Transverse colon (tissue), 3 donors: Measurements from ENCODE around the gene ADAMTS16.

Experiments used
- CTCF ChIP-seq, 5 experiments: fragments of 200-600 bp in 3 of 5; fragments of 450-650 bp in 2 of 5; sonication (generic) in 3 of 5; IDR thresholded peaks; 1 replicate in 2 of 5; 2 replicates in 3 of 5; pipeline ENCODE4 v1.5.1; 2016 to 2017; ENCODE audit warnings: antibody characterized with exemption in 5 of 5, inconsistent platforms in 3 of 5, mild to moderate bottlenecking in 2 of 5, moderate library complexity in 1 of 5
- POLR2A ChIP-seq: fragments of 450-650 bp; IDR thresholded peaks from one replicate; pipeline ENCODE4 v1.6.1; 2016; ENCODE audit warnings: antibody characterized with exemption, mild to moderate bottlenecking, moderate library complexity

- TF ChIP-seq CTCF (IDR thresholded peaks at IDR 0.05) (no peak), POLR2A (no peak)
Observed at GRCh38 chr5:5199495-5199894, 59.4 kb downstream of the ADAMTS16 start.
